Left ventricle myocardium inferior (tissue), 1 donor: ENCODE results near the gene POLA2. TPM values are rescaled to one million over a fixed set of nuclear protein-coding genes. Genes with fewer than 3 reads are reported as not detected.

Source experiments
- DNase-seq: peaks from one replicate; pipeline ENCODE4 v3.0.0-alpha.2; 2020
- H3K27ac ChIP-seq: fragments of 200-600 bp; replicated peaks from 2 replicates; pipeline ENCODE4 v1.8.0; 2021
- H3K27me3 ChIP-seq: fragments of 200-600 bp; 2 replicates; pipeline ENCODE4 v1.8.0; 2021; ENCODE audit warnings: low read depth
- H3K36me3 ChIP-seq: fragments of 200-600 bp; 2 replicates; pipeline ENCODE4 v1.8.0; 2021
- H3K4me1 ChIP-seq: fragments of 200-600 bp; 2 replicates; pipeline ENCODE4 v1.8.0; 2021
- H3K4me3 ChIP-seq: fragments of 200-600 bp; 2 replicates; pipeline ENCODE4 v1.8.0; 2021; ENCODE audit warnings: mild to moderate bottlenecking, moderate library complexity
- H3K9me3 ChIP-seq: fragments of 200-600 bp; replicated peaks from 2 replicates; pipeline ENCODE4 v1.8.0; 2021
- CTCF ChIP-seq: fragments of 200-600 bp; IDR thresholded peaks from 2 replicates; pipeline ENCODE4 v1.8.0; 2021; ENCODE audit warnings: antibody characterized with exemption, mild to moderate bottlenecking, borderline replicate concordance
- intact Hi-C: fragments of 100-400 bp; cut with micrococcal nuclease; formaldehyde crosslinking; loops from one replicate; pipeline ENCODE4 v1.11.0; 2022
- total RNA-seq: library from RNA; stranded (reverse); fragmentation: NEBNext Ultra II Directional; extraction: Animal tissue kit (Norgen Biotek cat#: 25700); gene quantifications from one replicate; pipeline ENCODE4 v1.2.1, GENCODE V29; 2021
- donor health status: DM: no; HTN: yes; CAD: no; lungs with severe emphysema.

The POLA2 gene
- total RNA-seq, 1 donor from 2014 or later = 3.8 TPM

- TF ChIP-seq CTCF = no peak
- intact Hi-C loops = no loop called here
- Histone ChIP-seq H3K36me3 (peaks cover 15% of the 10 kb centered on the region), H3K4me1 (peaks cover 4% of the 10 kb centered on the region), H3K27me3 (no peaks in the 10 kb centered on the region), H3K27ac (no peak overlapping the region), H3K9me3 (no peaks in the 10 kb centered on the region), H3K4me3 (no peak overlapping the region)
- DNase-seq = no peak
Measured at GRCh38 chr11:65215441-65216076, 46.2 kb upstream of the POLA2 start.

GRCh38 chr11:65216830-65217229, 44.9 kb upstream of the POLA2 start:
- no peaks in the 10 kb centered on the region for H3K4me1 ChIP-seq
- DNase-seq = no peak
- no peak for TF ChIP-seq CTCF
- H3K27me3 ChIP-seq = no peaks in the 10 kb centered on the region
- H3K9me3 ChIP-seq = no peaks in the 10 kb centered on the region
- intact Hi-C loops = no loop called here
- no peak overlapping the region for H3K4me3 ChIP-seq
- H3K27ac ChIP-seq = no peak overlapping the region
- peaks cover 2% of the 10 kb centered on the region for H3K36me3 ChIP-seq

GRCh38 chr11:65217441-65218423, 44.0 kb upstream of the POLA2 start:
- Histone ChIP-seq H3K4me1 (no peaks in the 10 kb centered on the region), H3K27ac (no peak overlapping the region), H3K9me3 (no peaks in the 10 kb centered on the region), H3K36me3 (no peaks in the 10 kb centered on the region), H3K4me3 (no peak overlapping the region), H3K27me3 (no peaks in the 10 kb centered on the region)
- no peak for TF ChIP-seq CTCF
- no peak for DNase-seq
- intact Hi-C loops = no loop called here

GRCh38 chr11:65218446-65218845, 43.3 kb upstream of the POLA2 start:
- Histone ChIP-seq H3K9me3 (no peaks in the 10 kb centered on the region), H3K4me1 (no peaks in the 10 kb centered on the region), H3K27ac (no peak overlapping the region), H3K4me3 (no peak overlapping the region), H3K36me3 (no peaks in the 10 kb centered on the region), H3K27me3 (no peaks in the 10 kb centered on the region)
- no peak for TF ChIP-seq CTCF
- DNase-seq = no peak
- intact Hi-C loops = no loop called here

GRCh38 chr11:65219930-65220213, 41.9 kb upstream of the POLA2 start:
- Histone ChIP-seq H3K36me3 (no peaks in the 10 kb centered on the region), H3K4me1 (peaks cover 2% of the 10 kb centered on the region), H3K27ac (no peak overlapping the region), H3K27me3 (no peaks in the 10 kb centered on the region), H3K4me3 (no peak overlapping the region), H3K9me3 (no peaks in the 10 kb centered on the region)
- no peak for DNase-seq
- no peak for TF ChIP-seq CTCF
- intact Hi-C loops = no loop called here
